SHP77 (cell line): ENCODE results near the gene IGSF9.

Source experiments
- DNase-seq, 2 experiments: peaks; one replicate each; lab custom pipeline; 2025; lab: John Stamatoyannopoulos, UW

The IGSF9 gene

GRCh38 chr1:159972443-159973205, 27.2 kb upstream of the IGSF9 start:
- no peak for DNase-seq

DNA sequence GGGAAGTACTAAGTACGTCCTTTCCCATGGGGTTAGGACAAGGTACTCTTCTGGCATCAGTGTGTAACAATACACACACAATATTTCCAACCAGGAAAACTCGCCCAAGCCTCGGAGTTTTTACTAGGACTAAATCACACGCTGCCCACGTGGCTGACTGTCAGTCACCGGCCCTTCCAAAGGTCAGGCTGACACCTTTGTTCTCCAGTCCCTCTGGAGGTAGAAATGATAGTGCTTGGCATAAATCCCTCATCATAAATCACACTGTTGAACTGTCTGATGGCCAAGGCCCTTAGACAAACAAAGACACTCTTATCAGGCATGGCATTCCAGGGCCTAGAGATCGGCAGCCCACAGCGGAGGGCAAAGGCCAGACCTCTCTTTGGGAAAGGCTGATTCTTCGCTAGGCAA, 25.5 kb upstream of the IGSF9 start:
- DNase-seq = no peak

DNA sequence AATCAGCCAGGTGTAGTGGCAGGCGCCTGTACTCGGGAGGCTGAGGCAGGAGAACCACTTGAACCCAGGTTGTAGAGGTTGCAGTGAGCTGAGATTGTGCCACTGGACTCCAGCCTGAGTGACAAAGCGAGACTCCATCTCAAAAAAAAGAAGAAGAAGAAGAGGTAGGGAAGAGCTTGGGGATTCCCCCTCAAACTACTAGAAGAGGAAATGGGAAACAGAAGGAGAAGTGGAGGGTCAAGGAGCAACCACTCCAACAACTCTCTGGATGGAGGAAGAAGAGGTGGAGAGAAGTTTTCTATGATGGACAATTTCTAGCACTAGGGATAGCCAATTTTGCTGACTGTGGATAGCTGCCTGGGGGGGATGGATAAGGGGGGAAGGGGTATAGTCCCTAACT, 23.5 kb upstream of the IGSF9 start:
- no peak for DNase-seq

DNA sequence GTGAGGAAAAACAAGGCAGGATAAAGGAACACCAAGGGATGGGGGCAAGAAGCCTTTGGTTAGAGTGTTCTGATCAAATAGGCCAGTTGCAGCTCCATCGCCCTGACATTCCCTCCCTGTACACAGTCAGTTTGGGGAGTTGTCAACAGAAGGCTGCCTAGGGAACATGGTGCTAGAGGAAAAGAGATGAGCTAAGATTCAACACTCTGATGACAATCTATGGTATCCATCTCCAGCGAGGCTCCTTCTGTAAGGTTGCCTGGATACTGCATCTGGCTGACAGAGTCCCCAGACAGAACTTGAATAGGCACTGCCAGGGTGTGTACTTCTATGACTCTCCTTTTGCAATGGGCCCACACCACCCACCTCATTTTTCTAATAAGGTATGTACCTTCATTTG, 19.9 kb upstream of the IGSF9 start:
- no peak for DNase-seq

- no peak for DNase-seq
Observed at GRCh38 chr1:159964144-159964543, 18.7 kb upstream of the IGSF9 start.

- no peak for DNase-seq
Observed at GRCh38 chr1:159962176-159962575, 16.8 kb upstream of the IGSF9 start.

GRCh38 chr1:159961636-159962035, 16.2 kb upstream of the IGSF9 start:
- DNase-seq = no peak

- no peak for DNase-seq
Observed at GRCh38 chr1:159960721-159961381, 15.4 kb upstream of the IGSF9 start.

GRCh38 chr1:159959451-159959850, 14.0 kb upstream of the IGSF9 start:
- DNase-seq = no peak

DNA sequence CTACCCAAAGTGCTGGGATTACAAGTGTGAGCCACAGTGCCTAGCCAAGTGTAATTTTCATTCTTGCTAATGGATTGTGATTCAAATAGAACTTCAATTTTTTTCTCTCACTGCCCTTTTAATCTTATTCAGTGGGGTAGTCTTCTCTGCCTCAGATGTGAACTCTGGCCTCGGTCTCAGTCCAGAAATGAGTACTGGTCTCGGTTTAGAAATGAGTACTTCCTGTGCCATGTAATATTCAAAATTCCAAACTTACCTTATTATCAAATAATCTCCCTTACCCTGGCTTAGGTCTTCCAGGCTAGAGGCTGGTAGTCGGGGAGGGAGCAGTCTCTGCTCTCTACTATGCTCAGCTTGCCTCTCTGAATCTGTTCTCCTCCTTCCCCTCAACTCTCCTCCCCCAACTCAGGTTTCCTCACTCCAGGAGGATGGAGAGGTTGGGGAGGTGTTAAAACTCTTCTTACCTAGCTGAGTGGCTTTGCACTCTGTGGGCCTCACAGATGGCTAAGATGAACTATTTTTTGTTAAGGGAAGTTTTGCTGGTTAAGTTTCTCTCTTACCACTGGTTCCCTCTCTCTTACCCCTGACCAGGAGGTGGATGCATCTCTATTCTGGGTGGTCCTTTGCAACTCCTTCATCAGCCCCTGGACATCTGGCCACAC, 13.4 kb upstream of the IGSF9 start:
- no peak for DNase-seq

DNA sequence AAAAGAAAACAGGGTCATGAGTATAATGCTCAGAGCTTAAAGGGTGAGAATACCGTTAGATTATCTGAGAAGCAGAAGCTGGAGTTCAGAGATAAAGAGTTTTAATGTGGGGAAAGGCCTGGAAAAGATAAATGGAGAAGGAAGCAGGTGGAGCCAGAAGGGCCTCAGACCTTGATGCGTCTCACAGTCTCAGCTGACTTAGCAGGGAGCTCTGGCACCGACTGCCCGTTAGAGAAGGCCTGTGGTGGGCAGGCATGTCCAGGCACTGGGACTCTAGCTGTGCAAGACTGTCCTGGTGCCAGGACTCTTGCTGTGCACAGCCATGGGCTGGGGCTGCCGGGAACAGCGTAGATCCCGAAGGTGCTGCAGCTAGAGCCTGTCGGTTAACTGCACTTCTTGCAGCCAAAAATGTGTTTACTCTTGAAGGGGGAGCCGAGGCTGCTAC, 12.4 kb upstream of the IGSF9 start:
- DNase-seq = no peak

- DNase-seq = no peak
Observed at GRCh38 chr1:159955456-159955855, 10.0 kb upstream of the IGSF9 start.

DNA sequence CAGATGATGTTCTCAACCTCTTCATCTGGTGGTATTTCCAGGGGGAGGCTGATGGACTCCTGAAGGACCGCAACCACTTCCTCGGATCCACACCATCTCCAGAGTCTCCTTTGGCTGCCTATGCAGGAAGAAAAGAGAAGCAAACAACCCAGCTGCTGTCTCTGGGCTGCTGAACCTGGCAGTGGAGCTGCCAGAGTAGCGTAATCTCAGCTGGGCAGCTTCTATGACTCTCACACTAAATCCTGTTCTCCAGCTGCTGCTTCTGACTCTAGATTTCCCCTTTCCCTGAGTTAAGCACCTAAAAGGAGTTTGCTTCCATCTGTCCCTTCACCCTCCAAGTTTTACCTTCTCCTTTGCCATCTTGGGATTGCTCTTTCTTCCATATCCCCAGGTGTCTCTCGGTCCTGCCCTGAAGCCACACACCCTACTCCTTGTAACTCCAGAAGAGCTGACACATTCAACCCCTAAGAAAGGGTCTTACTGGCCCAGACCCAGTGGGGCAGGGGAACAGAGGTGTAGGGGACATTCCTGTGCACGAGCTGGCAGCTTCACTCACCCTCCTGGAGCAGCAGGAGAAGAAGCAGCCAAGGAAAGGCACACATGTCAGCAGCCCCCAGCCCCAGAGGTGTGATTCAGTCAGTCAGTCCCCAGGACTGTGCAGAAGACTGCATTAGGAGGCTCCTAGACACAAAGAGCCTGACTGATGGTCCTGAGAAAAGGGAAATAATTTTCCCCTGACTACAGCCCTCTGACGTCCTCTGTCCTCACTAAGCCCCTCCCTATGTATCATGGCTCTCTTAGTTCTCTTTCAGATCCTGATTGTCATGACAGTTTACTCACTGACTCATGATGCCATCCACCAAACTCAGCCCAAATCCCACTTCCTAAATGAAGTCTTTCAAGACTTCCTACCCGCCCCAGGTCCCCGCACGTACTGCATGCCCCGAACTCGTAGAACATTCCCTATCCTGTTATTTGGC, 8.4 kb upstream of the IGSF9 start, which contains the start of gene SLAMF9:
SLAMF9 (minus strand) TSS at position 702 of the 980 bp plus-strand sequence; CDS start at position 602, 100 bp downstream.
- no peak for DNase-seq

GRCh38 chr1:159952932-159953331, 7.5 kb upstream of the IGSF9 start:
- DNase-seq = no peak

DNA sequence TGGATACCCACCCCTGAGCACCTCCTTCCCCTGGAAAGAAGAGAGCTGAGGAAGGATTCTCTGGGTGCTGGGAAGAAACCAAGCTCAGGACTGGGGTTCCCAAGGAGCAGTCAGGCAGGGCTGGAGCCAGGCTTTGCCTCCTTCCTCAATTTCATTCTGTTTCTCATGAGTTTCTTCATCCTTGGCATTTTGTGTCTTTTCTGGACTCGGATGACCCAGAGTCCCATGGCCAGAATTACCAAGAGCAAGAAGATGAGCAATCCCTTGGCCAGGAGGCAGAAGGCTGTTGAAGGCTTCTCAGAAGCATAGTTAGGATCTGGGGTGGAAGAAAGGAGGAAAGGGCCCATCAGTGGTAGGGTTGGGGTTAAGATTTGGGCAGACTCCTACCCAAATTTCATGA, 6.1 kb upstream of the IGSF9 start:
- DNase-seq = no peak

- DNase-seq = no peak
Observed at GRCh38 chr1:159951016-159951415, 5.6 kb upstream of the IGSF9 start.

DNA sequence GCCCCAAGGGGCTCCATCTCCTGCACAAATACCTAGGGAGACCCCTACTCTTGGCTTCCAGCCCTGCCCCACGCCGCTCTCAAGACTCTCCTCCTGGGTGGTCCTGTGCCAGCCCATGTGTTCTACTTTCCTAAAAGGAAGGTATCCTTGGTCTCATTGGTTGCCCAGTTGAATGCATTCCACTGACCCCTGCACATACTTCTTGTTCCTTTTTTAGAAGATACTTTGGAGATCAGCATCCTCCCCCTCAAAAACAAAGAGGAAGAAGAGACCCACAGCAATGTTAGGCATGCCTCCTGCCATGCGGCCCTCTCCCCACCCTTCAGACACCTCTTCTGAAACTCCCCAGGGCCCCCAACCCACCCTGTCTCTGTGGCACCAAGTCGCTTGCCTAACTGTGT, 4.6 kb upstream of the IGSF9 start:
- no peak for DNase-seq

DNA sequence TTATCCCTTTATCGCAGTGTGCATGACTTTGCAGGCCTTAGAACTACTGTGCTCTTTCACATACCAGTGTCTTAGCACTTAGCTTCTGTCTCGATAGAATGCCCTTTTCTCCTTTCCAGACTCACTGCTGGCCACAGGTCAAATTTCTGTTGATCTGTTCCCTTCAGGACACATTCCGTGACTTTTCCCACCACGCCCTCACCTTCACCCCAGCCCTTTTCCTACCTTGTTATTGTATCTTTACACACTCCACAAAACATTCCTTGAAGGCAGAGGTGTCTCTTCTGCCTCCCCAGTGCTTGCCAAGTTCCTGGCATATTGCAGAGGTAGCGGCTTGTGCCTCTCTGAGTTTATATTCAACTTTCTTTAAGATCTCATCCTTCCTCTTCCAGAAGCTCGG, 3.7 kb upstream of the IGSF9 start:
- no peak for DNase-seq

DNA sequence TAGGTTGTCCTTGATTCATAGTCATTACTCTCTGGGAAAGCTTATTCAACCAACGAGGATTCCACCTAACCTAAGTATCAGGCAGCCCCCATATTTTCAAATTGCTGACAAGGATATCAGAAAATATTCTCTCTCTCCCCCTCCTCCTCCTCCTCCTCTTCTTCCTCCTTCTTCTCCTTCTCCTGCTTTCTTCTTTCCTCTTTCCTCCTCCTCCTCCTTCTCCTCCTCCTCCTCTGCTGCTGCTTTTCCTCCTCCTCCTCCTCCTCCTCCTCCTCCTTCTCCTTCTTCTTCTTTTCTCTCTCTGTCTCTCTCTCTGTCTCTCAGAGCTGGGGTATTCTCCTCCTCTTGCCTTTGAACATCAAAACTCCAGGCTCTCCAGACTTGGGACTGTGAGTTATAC, 2.5 kb upstream of the IGSF9 start:
- no peak for DNase-seq

- DNase-seq = no peak
Observed at GRCh38 chr1:159946242-159947187, 1.1 kb upstream of the IGSF9 start.
